Memory B cell (primary cell): Measurements from ENCODE around the gene NFIA.

Source experiments
- ATAC-seq: fragments of 150-1000 bp; cut with Tn5 transposase; 2 replicates; pipeline ENCODE4 v1.10.0; 2021; ENCODE audit warnings: low read depth, mild to moderate bottlenecking, moderate library complexity
- DNase-seq, 2 donors: peaks; one replicate each; pipeline ENCODE4 v3.0.0; 2022; ENCODE audit warnings: low spot score in 2 of 2
- H3K27ac Mint-ChIP-seq: one replicate; pipeline ENCODE4 v1.8.0; 2022; ENCODE audit warnings: mild to moderate bottlenecking, moderate library complexity, mixed read lengths
- H3K27me3 Mint-ChIP-seq: one replicate; pipeline ENCODE4 v1.8.0; 2022; ENCODE audit warnings: mixed read lengths
- H3K36me3 Mint-ChIP-seq: one replicate; pipeline ENCODE4 v1.8.0; 2022; ENCODE audit warnings: mild to moderate bottlenecking, mixed read lengths
- H3K4me1 Mint-ChIP-seq: one replicate; pipeline ENCODE4 v1.8.0; 2022; ENCODE audit warnings: mixed read lengths
- H3K4me3 Mint-ChIP-seq: one replicate; pipeline ENCODE4 v1.8.0; 2022; ENCODE audit warnings: mild to moderate bottlenecking, moderate library complexity, mixed read lengths
- H3K9me3 Mint-ChIP-seq: one replicate; pipeline ENCODE4 v1.8.0; 2022; ENCODE audit warnings: mixed read lengths

NFIA gene

DNA sequence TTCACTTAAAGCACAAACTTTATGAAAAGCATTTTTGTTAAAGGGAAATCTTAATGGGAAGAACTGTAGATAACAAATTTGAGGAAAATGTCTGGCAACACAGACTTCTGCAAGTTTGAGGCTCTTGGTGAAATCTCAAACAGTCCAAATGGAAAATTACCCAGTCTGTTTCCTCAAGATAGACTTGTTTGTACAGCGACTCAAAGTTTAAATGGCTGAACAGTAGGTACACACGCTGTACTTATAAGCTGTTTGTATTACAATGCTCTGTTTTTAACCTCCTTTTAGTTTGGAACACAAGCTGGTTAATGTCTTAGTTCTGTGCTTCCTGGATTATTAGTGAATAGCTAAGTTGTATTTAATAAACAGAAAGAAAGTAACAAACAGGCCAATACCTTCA is 217.1 kb downstream of the NFIA start:
- Mint-ChIP-seq H3K4me1 (no peaks in the 10 kb centered on the region), H3K9me3 (peaks cover 2% of the 10 kb centered on the region), H3K4me3 (no peak overlapping the region), H3K27me3 (peaks cover 12% of the 10 kb centered on the region), H3K36me3 (no peaks in the 10 kb centered on the region), H3K27ac (no peak overlapping the region)
- ATAC-seq (no peak), DNase-seq (no peak)

DNA sequence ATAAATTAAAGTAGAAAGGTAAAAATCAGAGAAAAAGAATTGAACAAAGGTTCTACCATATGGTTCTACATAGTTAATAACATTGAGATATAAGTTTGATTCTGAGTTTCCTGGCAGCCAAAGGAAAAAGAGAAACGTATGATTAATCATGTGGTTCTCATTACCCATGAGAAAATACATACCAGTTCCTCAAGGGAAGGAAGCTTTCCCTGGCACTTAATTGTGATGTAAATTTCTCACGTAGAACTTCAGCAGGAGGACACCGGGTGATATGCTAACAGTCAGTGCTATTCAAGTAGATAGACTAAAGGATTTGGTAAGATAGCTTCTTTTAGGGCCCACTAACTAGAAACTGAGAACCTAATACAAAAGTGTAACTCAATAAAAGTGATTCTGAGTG is 218.5 kb downstream of the NFIA start:
- Mint-ChIP-seq H3K9me3 (peaks cover 2% of the 10 kb centered on the region), H3K4me3 (no peak overlapping the region), H3K4me1 (no peaks in the 10 kb centered on the region), H3K27ac (no peak overlapping the region), H3K27me3 (peaks cover 12% of the 10 kb centered on the region), H3K36me3 (no peaks in the 10 kb centered on the region)
- ATAC-seq (no peak), DNase-seq (no peak)

DNA sequence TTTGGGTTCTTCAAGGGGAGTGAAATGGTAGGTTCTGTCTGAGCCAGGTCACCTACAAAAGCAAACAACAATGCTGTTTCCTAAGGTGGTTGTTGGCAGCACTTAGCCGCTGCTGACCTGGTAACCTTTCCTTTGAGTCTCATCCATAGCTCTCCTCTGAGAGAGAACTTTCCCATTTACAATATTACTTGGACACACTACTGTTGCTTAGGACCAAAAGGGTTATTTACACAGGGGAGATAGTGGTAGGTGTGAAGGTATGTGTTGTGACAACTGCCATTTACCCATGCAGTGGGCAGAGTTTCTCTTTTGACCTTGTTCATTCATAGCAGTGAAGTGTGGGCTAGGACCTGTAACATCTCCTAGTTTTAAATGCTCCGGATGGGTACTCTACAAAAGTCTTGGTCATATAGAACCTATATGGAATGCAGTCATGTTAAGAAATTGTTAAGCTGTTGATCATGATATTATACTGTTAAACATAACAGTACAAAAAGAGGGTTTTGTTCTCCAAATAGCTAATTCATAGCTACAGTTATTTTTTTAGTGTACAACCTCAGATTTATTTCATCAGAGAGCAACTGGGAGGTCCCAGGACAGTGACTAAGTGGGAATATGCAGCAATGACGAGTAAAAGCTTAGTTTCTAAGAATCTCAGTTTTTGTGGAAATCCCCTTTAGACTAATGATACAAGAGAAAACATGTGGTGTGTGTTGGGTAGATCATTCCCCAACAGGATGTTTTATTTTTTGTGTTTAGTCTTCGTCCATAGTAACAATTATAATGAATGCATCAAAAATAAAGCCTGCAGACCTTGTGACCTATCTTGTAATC is 219.7 kb downstream of the NFIA start:
- Mint-ChIP-seq H3K36me3 (no peaks in the 10 kb centered on the region), H3K9me3 (peaks cover 2% of the 10 kb centered on the region), H3K4me1 (no peaks in the 10 kb centered on the region), H3K4me3 (no peak overlapping the region), H3K27ac (no peak overlapping the region), H3K27me3 (peaks cover 12% of the 10 kb centered on the region)
- no peak for ATAC-seq
- no peak for DNase-seq

DNA sequence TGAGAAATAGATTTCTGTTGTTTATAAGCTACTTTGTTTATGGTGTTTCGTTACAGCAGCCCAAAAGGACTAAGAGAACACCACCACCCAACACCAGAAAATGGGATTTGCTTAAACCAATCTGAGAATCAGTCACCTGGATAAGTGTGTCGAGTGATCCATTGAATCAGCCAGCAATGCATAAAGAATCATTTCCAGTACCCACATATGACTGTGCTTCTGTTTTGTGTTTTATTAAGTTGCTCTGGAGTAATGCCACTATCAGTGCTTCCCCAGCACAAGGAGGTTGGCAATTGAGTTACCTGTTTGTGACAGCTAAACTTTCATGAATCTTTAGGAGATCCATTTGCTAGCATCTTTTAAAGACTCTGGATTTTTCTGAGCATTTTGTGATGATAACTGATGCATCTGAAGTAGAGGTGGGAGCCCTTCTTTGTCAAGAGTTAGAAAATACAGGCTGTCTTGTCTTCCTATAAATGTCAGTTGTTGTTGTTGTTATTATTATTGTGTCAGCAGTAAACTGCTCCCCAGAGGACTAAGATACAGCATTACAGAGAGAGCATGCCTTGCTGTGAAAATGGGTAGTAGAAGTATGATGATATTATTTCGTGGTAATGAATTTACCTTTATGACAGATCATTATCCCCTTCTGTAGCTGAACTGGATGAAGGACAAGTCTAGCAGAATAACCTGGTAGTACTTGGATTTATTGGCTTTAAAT is 225.2 kb downstream of the NFIA start:
- no peaks in the 10 kb centered on the region for H3K4me1 Mint-ChIP-seq
- ATAC-seq (no peak), DNase-seq (no peak)
- no peaks in the 10 kb centered on the region for H3K36me3 Mint-ChIP-seq
- no peaks in the 10 kb centered on the region for H3K9me3 Mint-ChIP-seq
- H3K27me3 Mint-ChIP-seq: peaks cover 8% of the 10 kb centered on the region
- H3K4me3 Mint-ChIP-seq: no peak overlapping the region
- H3K27ac Mint-ChIP-seq: no peak overlapping the region

DNA sequence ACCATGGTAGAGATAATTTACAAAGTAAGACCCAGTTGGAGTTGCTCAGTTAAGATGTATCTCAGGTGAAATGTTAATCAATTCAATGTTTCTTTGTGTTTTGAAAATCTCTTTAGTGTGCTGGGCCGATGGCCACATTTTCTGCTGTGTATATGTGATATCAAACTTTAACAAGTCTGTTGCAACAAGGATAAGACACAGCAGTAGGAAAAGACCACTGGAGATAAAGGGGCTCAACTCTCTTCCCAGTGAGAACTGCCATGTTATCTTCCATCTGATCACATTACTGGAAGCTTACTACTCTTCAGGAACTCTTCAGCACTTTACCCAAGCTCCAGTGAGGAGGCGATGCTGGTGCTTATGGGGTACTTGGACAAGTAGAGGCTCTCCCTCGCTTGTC is 227.7 kb downstream of the NFIA start:
- H3K36me3 Mint-ChIP-seq: no peaks in the 10 kb centered on the region
- peaks cover 5% of the 10 kb centered on the region for H3K27me3 Mint-ChIP-seq
- no peak for ATAC-seq
- no peaks in the 10 kb centered on the region for H3K9me3 Mint-ChIP-seq
- H3K4me1 Mint-ChIP-seq: no peaks in the 10 kb centered on the region
- H3K27ac Mint-ChIP-seq: no peak overlapping the region
- no peak overlapping the region for H3K4me3 Mint-ChIP-seq
- no peak for DNase-seq

DNA sequence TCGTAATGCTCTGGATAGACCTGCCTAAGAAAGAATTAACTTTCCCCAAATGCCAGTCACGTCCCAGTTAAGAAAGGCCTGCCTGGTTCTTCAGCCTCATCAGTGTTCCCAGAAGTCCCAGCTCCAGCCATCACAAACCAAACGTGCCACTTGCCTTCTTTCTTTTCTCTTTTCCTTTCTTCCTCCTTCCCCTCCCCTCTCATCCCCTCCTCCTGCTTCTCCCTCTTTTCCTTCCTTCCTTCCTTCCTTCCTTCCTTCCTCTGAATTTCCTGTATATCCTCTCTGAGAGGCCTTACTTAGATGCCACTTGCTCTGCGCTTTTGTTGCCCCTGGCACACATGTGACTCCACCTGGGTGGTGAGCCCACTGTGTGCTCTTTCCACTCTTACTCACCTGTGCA is 228.2 kb downstream of the NFIA start:
- H3K36me3 Mint-ChIP-seq: no peaks in the 10 kb centered on the region
- H3K27ac Mint-ChIP-seq: no peak overlapping the region
- DNase-seq (no peak), ATAC-seq (no peak)
- no peaks in the 10 kb centered on the region for H3K4me1 Mint-ChIP-seq
- peaks cover 5% of the 10 kb centered on the region for H3K27me3 Mint-ChIP-seq
- H3K9me3 Mint-ChIP-seq: no peaks in the 10 kb centered on the region
- no peak overlapping the region for H3K4me3 Mint-ChIP-seq

DNA sequence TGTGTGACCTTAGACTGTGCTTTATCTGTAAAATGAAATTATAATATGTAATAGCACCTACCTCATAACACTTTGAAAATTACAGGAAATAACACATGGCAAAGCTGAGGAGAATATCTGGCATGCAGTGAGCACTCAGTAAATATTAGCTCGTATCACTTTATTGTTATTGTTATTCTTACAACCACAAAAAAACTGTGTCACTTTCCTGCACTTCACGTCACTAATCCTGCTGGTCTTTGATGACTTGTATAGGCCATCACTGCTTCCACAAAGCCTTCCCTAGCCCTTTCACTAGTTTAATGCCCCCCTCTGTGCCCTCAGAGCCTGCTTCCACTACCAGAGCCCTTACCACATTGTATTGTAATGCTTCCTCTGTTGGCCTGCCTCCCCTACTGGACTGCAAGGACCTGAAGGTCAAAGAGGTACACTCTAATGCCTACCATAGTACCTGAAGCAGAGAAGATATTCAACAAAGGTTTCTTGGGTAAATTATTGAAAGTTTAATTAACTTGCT is 231.6 kb downstream of the NFIA start:
- no peak for ATAC-seq
- Mint-ChIP-seq H3K9me3 (no peaks in the 10 kb centered on the region), H3K4me1 (no peaks in the 10 kb centered on the region), H3K27ac (no peak overlapping the region), H3K4me3 (no peak overlapping the region), H3K36me3 (no peaks in the 10 kb centered on the region), H3K27me3 (peaks cover 5% of the 10 kb centered on the region)
- DNase-seq: no peak

DNA sequence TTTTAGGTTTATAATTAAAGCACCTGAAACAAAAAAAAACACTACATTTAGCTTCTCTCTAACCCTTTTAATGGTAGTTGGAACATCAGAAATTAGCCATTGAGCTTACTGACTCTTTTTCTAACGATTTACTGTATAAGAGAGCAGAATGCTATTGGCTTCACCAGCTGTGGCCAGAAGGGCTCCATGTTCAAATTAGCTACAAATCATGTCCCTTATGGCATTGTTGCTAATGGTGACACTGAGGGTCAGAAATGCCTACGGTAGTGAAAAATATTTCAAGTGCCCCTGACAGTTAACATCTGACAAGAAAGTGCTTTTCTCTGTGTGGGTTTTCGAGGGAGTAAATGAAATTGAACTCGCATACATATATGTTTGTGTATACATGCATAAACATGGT is 232.7 kb downstream of the NFIA start:
- Mint-ChIP-seq H3K36me3 (no peaks in the 10 kb centered on the region), H3K9me3 (no peaks in the 10 kb centered on the region), H3K27ac (no peak overlapping the region), H3K4me1 (no peaks in the 10 kb centered on the region), H3K4me3 (no peak overlapping the region), H3K27me3 (peaks cover 3% of the 10 kb centered on the region)
- ATAC-seq (no peak), DNase-seq (no peak)

DNA sequence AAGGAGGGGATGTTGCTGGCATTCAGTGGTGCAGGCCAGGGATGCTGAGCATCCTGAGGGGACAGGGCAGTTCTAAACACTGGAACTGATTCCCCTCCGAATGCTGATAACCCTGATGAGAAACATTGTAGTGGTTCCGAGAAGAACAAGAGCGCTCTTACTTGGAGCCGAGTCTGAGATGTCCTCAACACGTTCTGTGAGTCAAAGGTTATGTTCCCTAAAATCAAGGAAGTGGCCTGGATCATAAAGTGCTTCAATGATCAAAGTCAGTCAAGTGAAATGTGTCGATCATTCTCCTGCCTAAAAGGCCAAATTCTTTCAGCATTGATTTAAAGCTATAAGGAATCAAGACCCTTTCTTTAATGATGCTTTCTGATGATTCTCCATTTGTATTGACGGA is 234.1 kb downstream of the NFIA start:
- Mint-ChIP-seq H3K9me3 (no peaks in the 10 kb centered on the region), H3K27ac (no peak overlapping the region), H3K4me1 (no peaks in the 10 kb centered on the region), H3K27me3 (peaks cover 2% of the 10 kb centered on the region), H3K36me3 (no peaks in the 10 kb centered on the region), H3K4me3 (no peak overlapping the region)
- DNase-seq (no peak), ATAC-seq (no peak)

DNA sequence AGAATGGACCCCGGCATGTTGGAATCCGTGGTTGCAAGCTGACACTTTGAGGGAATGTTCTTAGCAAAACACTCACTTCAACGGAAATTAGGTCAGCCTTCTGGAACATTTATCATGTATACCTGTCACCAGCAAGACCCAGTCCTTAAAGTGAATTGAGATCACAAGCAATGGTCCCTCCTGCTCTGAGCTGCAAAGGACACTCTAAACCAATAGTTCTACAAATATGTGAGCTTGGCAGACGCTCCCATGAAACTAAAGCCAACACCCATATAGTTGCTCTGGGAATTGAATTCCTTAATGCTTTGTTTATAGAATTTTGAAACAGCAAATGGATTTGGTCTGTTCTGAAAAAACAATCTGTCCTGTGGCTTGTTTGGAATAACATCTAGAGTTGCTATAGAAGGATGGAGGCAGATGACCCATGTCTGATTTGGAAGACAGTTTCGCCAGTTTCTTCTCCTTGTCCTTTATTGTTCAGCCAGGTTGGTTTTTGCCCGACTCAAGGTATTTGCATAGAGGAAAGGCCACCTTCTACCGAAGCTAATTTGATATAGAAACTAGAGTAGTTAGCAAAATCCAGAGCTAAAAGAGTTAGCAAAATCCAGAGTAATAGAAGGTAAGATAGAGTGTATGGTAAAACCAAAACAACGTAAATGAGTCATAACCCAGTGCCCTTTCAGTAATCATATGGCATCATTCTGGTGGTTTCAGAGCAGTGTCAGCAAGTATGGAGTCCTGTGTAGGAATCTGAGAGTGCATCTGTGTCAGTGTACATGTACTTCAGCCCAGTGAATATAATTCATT is 236.2 kb downstream of the NFIA start:
- H3K9me3 Mint-ChIP-seq: no peaks in the 10 kb centered on the region
- ATAC-seq (no peak), DNase-seq (no peak)
- H3K36me3 Mint-ChIP-seq: no peaks in the 10 kb centered on the region
- peaks cover 2% of the 10 kb centered on the region for H3K27me3 Mint-ChIP-seq
- H3K4me3 Mint-ChIP-seq: no peak overlapping the region
- no peak overlapping the region for H3K27ac Mint-ChIP-seq
- no peaks in the 10 kb centered on the region for H3K4me1 Mint-ChIP-seq

DNA sequence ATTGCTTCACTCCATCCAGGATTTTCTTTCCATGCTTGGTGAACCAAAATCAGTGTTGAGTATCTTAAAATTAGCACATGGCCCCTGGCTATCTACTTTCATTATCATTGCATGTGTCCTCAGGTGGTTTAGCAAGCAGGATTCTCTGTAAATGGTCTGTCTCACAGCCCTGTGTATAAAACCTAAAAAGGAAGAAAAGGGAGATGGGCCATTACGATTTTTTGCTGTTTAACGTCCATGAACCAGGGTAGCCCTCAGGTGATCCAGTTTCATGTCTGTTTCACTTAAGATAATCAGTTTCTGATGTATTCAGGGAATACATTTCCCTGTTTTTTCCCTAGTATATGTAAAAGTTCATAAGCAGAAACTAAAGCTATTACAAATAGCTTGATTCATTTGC is 238.2 kb downstream of the NFIA start:
- H3K36me3 Mint-ChIP-seq: no peaks in the 10 kb centered on the region
- no peaks in the 10 kb centered on the region for H3K4me1 Mint-ChIP-seq
- H3K27ac Mint-ChIP-seq: no peak overlapping the region

DNA sequence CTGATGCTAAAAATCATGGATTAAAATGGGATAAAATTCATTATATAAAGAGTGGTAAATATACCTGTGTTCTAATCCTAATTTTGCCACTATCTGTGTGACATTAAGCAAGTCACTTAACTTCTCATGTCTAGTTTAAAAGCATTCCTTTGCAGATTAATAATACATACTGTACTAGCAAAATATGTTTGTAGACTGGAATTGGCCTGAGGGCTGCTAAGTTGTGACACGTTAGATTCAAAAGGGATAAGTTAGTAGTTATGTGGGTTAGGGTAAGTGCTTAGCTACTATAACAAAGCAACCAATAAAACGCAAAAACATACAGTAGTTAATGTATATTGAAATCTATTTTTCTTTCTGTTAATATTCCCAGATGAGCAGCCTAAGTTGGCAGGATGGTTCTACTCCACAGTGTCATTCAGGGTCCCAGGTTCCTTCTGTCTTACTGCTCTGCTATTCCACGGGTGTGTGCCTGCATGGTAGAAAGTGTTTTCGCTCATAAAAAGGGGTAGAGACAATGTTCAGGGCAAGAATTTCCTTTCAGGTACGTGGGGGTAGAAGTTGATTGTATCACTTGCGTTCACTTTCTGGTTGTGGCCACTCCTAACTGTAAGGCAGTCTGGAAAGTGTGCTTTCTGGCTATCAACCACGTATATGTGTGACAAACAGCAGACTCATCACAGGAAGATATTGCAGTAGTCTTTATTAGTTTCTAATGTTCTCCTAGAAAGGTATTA is 239.8 kb downstream of the NFIA start:
- H3K4me1 Mint-ChIP-seq: no peaks in the 10 kb centered on the region
- H3K9me3 Mint-ChIP-seq: no peaks in the 10 kb centered on the region
- no peak for DNase-seq
- H3K4me3 Mint-ChIP-seq: no peak overlapping the region
- no peaks in the 10 kb centered on the region for H3K36me3 Mint-ChIP-seq
- no peak overlapping the region for H3K27ac Mint-ChIP-seq
- peaks cover 2% of the 10 kb centered on the region for H3K27me3 Mint-ChIP-seq
- ATAC-seq: no peak

More for the DNA sequence above, 238.2 kb downstream of the NFIA start:
- H3K4me3 Mint-ChIP-seq: no peak overlapping the region
- no peaks in the 10 kb centered on the region for H3K9me3 Mint-ChIP-seq
- H3K27me3 Mint-ChIP-seq: peaks cover 2% of the 10 kb centered on the region
- DNase-seq: no peak
- no peak for ATAC-seq

DNA sequence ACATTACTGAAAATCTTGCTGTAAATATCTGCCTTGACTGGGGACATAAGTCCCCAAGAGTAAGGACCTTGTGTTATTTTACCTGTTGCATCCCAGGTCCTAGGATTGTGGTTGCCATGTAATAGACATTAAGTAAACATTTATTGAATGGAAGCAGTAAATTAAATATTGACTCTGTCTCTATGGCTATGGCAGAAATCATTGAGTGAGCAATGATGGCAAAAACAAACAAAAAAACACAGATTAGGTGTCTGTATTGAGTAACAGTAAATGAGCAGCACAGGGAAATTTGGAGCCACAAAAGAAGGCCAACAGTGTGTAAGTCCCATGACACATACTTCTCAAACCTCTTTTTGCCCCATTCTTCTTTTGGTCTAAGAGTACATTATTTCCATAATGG is 240.4 kb downstream of the NFIA start:
- ATAC-seq (no peak), DNase-seq (no peak)
- Mint-ChIP-seq H3K27ac (no peak overlapping the region), H3K4me3 (no peak overlapping the region), H3K4me1 (no peaks in the 10 kb centered on the region), H3K27me3 (peaks cover 2% of the 10 kb centered on the region), H3K9me3 (no peaks in the 10 kb centered on the region), H3K36me3 (no peaks in the 10 kb centered on the region)
